ENCODE data around the gene SHH.
"Not testable (repeated sequence)": the region's sequence is repeated elsewhere in the genome, so short reads cannot be mapped to it uniquely, and the experiment has no call there.

The SHH gene

DNA sequence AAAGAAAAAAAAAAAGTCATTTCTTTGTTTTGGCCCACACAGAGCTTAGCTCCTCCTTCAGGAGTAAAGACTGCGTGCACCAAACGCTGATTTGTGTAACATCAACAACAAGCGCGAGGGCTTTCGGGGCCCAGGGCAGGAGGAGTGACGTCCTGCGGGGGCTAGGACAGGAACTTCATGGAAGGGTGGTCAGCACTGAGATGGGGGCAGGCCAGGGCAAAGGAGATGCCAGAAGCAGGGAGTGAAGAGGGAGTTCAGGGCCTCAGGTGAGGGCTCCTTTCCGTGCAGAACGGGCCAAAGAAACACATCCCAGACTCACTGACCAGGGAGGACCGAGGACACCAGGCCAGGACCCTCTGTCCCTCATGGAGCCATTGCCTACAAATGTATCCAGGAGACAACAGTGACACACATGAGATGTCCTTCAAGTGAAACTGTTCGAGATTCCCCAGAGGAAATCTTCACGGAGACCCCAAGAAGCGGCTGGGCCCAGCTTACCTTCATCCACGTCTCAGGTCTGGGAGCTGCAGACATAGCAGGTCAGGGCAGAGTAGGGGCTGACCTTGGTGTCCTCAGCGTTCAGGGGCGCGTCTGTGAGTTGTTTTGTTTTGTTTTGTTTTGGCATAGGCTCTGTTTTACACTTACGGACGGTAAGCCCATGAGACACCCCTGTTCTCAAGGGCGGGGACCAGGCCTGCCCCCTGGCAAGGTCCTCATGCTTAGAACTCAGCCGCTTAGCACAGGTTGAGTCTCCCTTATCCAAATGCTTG lies 30.4 kb upstream of the SHH start:
- DNase-seq = no peak

DNA sequence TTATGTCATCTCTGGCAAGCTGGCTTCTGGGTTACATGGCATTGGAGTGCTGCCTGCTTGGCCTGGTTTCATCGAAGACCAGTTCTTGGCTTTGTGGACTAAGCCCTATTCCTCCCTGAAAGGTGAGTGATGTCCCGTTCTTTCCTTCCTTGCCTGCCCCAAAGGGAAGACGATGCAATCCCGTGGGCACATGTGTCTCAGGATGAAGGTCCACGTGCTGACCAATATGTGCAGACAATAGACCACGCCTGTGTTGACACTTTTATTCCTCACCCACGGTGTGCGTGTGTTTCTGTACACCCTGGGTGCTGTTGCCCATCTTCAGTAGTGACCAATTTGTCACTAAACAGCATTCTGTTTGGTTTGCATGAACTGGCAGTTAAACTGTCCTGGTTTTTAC lies 28.6 kb upstream of the SHH start:
- no peak for DNase-seq

DNA sequence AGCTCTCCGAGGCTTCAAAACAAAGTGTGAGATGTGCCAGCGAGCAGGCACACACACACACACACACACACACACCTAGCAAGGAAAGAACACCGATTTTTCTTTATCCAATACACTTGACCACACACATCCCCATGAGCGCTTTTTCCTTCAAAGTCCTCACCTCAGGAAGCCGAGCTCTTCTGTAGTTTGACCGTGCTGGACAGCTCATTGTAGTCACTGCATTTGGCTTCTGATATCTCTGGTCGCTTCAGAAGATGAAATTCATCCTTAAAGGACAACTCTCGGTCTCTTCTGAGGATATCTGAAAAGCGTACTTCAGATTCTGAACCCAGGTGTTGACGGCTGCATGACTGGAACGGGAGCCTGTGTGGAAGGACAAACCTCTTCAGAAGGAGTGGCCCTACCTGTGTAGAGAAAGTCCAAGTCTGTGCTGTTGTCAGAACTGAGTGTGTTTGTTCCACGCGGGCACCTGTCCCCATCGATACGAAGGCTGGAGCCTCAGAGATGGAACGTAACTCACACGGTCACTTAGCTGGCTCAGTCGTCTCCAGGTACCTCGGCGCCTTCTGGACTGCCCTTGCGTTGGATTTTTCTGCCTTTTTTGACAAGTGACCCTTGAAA lies 28.1 kb upstream of the SHH start:
- DNase-seq = no peak

DNA sequence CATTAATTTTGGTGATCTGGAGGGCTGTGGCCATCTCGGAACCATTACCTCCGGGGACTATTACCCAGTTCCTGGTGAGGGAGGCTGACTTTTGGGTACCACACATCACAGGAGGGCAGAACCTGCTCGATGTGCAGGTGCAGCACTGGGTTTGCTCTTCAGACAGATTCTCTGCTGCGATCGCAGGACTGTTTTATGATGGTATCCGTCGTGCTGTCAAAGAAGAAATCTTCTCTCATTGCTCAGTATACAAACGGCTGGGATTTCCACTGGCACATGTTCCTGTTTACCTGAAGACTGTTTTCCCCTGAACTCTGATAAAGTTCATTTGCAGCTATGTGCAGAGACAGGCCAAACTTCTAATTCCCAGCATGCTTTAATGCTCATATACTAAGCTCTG lies 27.2 kb upstream of the SHH start:
- DNase-seq = no peak

DNA sequence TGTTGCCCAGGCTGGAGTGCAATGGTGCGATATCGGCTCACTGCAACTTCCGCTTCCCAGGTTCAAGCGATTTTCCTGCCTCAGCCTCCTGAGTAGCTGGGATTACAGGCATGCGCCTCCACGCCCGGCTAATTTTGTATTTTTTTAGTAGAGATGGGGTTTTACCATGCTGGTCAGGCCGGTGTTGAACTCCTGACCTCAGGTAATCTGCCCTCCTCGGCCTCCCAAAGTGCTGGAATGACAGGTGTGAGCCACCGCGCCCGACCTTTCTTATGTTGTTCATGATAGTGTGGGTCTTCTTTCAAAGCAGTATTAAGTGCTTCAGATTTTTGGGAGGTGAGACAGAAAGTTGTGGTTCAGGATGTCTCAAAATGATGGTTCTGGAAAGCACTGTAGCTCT lies 26.0 kb upstream of the SHH start:
- DNase-seq = not testable (repeated sequence)

DNA sequence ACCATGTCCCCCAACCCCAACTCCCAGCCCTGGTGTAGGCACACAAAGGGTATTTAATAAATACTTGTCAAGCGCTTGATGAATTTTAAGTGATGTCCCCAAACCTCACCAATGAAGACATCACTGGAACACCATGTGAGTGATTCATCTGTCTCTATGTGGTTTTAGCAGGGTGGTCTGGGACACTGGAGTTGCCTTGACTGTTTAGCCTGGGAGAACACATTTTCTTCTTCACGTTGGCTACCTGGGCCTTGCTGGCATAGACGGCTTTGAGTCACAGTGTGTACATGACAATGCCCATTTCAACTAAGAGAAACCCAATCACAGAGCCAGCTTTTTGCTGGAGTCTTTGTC lies 24.8 kb upstream of the SHH start:
- no peak for DNase-seq

DNA sequence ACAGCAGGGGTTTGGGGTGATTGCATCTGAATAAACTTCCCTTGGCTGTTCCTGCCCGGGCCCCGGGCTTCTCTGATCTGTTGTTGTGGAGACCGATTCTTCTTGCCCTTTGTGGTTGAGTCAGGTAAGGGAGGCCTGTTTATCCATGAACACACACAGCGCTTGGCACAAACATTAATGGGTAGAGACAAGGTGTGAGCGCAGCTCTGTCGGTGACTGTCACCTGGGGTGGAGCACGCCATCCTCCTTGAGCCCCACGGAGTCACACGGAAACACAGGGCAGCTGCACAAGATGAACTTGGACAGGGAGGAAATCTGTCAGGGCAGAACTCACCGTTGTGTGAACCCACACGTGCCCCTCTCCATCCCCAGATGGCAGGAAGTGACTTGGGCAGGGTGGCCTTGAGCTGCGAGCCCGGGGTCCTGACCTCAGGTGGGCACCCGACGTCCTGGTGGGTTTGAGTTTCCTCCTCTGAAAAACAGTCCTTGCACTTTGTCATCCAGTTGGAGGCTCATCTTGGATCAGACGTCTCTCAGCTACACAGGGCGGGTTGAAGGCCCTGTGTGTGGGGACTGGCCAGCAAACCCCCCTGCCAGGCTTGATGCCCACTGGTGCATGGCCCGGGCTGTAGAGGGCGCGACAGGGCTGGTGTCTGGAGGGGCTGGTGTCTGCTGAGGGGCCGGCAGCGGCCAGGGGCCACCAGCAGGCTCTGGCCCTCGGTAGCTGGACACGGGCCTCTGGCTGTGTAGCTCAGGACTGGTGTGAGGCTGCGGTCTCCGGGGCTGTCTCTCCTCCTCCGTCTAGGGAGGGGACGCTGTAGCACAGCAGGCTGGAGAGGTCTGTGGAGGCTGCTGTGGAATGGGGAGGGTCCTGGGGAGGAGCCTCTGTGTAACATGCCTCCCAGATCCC lies 24.2 kb upstream of the SHH start:
- DNase-seq = no peak

DNA sequence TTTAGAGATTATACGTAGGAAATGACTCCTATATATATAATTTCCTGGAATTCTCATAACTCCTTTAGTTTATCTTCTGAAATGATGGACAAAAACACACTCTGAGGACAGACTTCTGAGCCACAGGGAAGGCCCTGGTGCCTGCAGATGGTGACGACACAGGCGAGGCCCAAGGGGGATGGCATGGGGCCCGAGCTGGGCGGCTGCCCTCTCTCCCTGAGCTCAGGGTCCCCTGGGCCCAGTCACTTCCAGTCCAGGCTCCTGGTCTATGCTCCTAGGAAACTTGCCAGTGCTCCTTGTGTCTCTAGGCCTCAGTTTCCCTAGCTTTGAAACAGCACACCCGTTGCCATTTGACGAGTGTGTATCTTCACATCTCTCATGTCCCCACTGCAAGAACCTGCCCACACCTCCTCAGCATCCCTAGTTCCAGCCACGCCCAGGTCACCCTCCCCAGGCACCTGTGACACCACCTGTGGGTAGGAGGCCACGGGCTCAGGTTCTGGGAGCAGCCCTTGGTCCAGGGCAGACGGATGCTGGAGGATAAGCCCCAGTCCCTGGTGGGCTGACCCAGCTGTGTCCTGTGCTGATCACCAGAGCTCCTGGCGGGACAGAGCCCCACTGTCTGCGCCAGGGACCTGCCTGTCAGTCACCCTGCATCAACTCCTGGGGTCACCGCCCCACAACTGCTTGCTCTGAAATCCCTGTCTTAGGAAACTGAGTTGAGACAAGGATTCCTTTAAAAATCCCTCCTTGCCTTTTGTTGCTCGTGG lies 23.4 kb upstream of the SHH start:
- no peak for DNase-seq

DNA sequence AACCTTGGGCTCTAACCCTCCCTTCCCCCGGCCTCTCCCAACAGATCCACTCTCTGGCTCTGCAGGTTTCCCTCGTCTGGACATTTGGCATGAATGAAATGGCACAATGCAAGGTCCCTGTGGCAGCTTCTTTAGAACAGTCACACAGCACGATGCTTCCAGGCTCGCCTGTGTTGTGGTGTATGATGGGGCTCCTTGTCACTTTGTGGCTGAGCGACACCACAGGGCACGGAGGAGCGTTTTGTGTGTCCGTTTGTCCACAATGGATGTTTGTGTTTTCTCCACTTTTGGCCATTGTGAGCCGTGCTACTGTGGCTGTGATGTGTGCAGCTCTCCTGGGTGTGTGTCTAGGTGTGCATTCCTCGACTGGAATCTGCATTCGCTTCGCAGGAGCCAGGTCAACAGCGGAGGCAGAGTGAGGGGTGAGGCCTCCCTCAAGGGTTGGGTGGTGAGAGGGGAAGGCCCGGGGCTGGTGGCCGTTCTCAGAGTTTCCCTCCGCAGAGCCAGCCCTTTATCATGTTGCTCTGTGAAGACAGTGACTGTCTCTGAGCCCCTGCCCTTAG lies 22.3 kb upstream of the SHH start:
- DNase-seq = no peak

DNA sequence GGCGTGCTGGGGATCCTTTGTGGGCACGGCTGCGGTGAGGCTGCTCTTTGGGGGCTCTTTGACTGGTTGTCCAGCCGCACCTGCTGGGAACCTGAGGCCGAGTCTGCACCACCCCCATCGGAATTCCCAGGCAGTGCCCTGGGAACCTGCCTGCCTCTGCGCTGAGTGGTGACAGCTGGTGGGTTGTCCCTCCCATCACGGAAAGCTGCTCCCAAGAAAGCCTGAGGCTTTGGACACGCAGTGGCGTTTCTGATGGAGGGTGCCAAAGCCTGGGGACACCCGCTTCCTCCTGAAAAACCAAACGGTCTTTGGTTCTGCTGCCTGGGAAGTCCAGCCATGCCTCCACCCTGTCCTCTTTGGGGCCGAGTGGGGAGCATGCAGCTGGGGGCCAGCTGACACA lies 21.4 kb upstream of the SHH start:
- no peak for DNase-seq

DNA sequence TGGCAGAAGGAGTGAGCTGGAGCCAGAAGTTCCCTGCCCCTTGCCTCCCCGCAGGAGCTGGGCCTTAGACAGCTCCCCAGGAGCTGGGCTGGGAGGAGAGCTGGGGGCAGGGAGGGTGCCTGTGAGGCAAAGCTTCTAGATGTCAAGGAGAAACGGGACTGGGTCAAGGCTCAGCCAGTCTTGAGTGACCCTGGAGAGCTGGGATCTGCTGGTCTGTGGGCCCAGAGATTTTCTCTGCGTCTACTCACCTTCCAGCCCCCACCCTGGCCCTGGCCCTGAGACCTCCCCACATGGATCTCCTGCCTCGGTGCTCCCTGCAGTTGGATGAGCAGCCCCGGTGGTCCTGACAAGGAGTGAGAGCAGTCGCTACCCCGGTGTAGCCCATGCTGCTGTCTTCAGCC lies 20.3 kb upstream of the SHH start:
- no peak for DNase-seq

DNA sequence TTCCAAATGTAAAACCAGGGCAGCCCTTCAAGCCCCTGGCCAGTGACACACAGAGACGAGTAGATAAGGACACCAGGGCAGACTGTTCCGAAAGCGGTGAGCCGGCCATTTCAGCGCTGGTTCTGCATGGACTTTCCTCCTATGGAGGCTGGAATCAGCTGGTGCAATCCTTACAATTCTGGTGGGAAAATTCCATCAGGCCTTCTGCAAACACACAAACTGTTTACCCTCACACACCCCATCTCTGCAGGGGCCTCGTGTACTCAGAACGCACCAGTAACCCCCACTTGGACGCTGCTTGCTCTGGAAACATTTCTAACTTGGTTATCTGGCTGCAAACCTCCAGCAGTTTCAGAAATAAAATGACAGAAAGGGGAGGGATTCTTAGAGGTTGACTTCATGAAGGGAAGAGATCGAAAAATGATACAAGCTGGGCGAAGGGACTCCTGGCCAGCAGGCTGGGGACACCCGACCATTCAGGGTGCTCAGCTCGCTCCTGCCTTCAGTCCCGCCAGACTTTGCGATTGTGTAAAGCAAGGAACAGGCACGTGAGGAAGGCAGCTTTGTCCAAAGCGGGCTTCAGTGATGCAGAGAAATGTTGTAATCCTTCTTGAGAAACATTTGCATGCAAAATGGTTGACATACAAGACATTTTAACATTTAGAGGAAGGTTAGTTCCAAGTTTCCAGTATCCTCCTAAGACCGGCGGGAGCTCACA lies 19.7 kb upstream of the SHH start:
- no peak for DNase-seq

DNA sequence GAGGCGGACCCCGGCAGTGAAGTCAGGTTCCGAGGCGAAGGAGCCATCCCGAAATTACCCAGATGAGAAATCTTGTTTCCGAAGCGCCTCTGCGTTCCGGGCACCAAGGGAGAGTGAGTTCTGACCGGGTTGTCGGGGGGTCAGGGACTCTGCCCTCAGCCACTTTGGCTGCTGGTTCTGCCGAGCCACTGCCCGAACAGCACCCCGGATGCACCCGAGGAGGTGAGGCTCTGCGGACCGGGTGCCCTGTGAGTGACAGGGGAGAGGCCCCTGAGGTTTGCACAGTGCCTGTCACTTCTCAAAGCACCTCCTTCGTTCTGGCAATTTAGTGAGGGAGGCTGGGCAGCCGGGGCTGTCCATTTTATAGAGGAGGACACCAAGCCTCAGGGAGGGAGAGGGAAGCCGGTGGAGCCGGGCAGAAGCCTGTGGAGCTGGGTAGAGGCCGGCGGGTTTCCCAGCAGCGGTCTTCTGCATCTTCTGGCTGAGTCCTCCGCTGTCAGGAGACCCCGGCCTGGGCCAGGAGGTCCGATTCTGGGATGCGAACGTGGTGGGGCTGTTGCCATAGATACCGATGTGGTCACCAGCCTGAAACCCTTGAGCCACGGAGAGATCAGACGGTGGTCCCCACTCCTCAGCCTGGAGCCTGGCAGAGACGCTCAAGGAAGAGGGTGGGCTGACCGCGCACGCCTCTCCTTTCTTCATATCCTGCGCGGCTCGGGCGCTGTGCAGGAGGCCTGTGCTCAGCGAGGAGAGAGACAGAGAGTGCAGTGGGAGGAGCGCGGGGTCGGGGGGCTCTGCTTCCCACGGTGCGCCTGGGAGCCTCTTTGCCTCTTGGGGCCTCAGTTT lies 18.9 kb upstream of the SHH start:
- DNase-seq = no peak

DNA sequence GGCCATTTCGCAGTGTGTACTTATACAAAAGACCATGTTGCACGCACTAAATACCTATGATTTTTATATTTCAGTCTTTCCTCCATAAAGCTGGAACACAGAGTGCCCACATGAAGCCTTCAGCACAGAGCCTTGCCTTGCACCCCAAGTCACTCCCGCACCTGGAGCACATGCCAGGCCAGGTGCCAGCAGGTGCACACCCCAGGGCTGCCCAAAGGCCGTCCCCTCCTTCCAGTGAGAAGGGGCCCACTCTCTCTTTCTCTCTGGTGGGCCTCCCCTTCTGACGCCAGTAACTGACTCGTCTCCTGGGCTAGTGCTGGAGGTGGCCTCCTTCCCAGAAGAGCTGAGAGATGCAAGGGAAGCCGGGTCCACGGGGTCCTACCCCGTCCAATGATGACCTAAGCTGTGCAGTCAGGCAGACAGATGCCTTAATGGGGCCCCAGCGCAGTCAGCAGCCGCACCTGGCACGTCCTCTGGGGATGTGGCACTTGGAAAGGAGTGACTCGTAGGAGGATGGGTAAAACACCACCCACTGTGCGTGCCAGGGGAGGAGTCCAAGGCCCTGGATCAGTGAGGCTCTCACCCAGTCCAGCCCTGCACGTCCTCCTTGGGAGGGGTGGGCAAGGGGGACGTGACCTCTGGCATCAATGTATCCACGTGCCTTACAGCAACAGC lies 17.7 kb upstream of the SHH start:
- no peak for DNase-seq

DNA sequence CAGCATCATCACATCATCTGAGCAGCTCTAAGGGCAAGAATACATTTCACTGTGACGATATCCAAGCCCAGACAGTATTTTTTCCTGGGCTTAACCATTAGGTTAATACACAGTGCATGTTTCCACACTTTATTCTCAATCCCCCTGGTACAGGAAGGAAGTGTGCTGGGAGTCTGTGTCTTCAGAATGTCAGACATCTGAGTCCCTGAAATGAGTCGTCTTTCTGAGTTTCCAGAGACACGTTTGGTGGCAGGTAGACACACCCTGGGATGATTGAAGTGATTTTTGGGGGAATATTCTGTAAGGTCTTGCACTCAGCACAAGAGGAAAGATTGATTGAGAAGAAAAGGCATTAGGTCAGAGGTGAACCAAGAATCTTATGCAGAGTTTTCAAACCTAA lies 13.1 kb upstream of the SHH start:
- no peak for DNase-seq

DNA sequence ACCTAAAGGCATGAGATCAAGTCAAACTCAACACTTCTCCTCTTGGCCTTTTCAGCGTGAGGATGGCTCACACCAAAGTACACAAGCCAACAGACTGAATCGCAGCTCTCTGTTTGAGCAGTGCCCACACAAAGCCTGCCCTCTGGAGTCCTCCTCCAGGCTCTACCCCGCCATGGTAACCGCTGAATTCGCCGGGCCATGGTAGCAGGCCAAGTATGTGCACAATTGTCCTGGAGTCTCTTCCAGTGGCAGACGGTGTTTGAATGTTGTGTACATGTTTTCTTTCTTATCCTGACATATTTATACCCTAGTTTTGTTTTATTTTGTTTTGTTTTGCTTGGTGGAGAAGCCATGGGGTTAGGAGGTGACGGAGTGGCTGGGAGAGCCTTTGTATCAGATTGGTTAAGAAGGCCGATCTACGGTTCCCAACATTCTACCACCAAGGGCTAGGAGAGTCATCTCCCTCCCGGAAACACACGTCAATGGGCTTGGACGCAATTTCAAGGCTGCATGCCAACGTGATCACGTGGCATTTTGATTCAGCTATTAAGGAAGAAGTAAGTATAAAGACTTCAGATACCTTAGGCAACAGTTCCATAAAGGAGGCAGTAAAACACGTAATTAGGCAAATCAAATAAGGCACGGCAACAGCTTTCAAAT lies 12.1 kb upstream of the SHH start:
- no peak for DNase-seq

DNA sequence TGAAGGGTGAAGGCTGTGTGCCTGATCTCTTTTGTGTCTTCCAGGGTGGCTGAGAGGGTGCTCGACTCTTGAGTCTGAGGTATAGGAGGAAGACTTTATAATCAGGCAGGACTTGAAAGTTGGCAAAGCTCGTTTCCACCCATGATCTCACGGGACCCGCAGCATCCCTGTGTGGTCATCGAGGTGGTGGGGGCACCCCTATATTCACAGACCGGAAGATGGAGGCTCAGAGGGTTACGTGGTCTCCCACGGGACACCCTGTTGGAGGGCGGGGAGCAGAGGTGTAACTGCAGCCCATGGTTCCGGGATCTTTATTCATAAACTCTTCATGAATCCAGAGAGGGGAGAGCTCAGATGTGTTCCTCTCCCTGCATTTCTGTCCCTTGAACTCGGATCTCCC lies 9.6 kb upstream of the SHH start:
- no peak for DNase-seq

DNA sequence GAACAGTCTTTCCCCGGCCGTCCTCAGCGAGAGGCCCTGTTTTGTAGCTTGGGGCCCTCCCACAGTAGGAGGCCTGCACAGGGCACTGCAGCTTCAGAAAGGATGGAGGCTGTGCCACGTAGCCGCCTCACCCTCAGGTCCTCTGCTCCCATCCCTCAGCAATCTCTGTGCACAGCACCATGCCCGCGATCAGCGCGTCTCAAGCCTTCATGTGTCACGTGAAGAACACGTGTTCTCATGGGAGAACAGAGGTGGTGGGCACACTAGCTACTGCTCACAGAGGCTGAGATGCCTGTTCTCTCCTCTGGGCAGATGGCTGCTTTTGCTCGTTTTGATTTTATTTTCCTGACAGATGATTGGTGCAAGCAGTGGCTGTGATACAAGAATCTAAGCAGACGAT lies 8.5 kb upstream of the SHH start:
- DNase-seq = no peak

DNA sequence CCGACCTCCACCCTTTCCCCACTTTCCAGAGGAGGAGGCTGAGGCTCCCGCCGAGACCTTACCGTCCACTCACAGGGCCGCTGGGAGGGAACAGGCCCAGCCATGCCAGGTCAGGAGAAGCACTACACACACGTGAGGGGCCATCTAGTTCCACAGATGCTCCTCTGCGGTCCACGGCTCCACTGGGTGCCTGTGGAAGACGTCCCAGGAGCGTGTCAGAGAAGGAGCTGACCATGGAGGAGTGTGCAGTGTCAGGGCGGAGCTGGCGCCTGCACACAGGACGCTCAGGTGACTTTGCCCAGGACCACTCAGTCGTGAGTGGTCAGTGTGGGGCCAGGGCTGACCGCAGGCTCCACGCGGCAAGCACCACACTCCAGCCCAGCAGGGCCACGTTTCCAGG lies 8.0 kb upstream of the SHH start:
- no peak for DNase-seq

DNA sequence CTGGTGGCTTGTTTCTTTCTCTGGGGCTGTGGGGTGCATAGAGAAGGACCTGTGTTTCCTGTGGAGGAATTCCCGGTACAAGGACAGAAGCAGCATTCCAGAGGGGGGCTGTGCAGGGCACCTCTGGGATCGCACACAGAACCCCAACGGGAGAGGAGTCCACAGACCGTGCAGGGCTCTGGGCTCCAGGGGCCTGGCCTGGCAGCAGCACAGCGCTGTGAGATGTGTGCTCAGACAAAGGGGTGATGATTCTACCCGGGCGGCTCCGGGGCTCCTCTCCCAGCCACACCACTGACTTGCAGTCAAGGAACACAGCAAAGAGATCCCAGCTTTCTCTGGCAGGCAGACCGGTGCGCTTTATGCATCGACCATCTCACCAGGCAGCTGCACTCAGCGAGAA lies 6.9 kb upstream of the SHH start:
- DNase-seq = no peak

Data from NCI-H446 treated with DMSO at 0.1 percent for 48 hours (cell line).